Fibroblast of peridontal ligament (primary cell): ENCODE results near the gene DCAF12L2.
"Not testable (repeated sequence)": the region's sequence is repeated elsewhere in the genome, so short reads cannot be mapped to it uniquely, and the experiment has no call there.

ENCODE experiments used
- DNase-seq: peaks from one replicate; pipeline ENCODE4 v3.0.0-alpha.2; 2010; ENCODE audit errors: extremely low read depth

DCAF12L2 gene

GRCh38 chrX:126165721-126166461 is at the start of gene DCAF12L2:
TSS of gene DCAF12L2 (minus strand) at chrX:126166289. CDS start at chrX:126165924, 365 bp downstream.
- DNase-seq: no peak

GRCh38 chrX:126190888-126191287 is 24.8 kb upstream of the DCAF12L2 start:
- DNase-seq: not testable (repeated sequence)

GRCh38 chrX:126177133-126177840 is 11.2 kb upstream of the DCAF12L2 start:
- no peak for DNase-seq

GRCh38 chrX:126170720-126171119 is 4.6 kb upstream of the DCAF12L2 start:
- no peak for DNase-seq

GRCh38 chrX:126167560-126167959 is 1.5 kb upstream of the DCAF12L2 start:
- DNase-seq: no peak

- no peak for DNase-seq
These were observed 728 bp downstream of the DCAF12L2 start for GRCh38 chrX:126165401-126165720.

- DNase-seq: no peak
These were observed 1.2 kb downstream of the DCAF12L2 start for GRCh38 chrX:126164689-126165400.

GRCh38 chrX:126164226-126164625 is 1.9 kb downstream of the DCAF12L2 start:
- no peak for DNase-seq

- DNase-seq: no peak
These were observed 25.1 kb downstream of the DCAF12L2 start for GRCh38 chrX:126141014-126141413.

GRCh38 chrX:126137899-126138298 is 28.2 kb downstream of the DCAF12L2 start:
- DNase-seq: no peak

GRCh38 chrX:126124721-126125120 is 41.4 kb downstream of the DCAF12L2 start:
- no peak for DNase-seq
